ENCODE results near the gene NOPCHAP1. TPM values are rescaled to one million over a fixed set of nuclear protein-coding genes. Genes with fewer than 3 reads are reported as not detected.

NOPCHAP1 gene
- polyA plus RNA-seq, 1 experiment, result 9.5 TPM

GRCh38 chr12:105015543-105015942 lies 29.4 kb downstream of the NOPCHAP1 start:
- TF ChIP-seq CTCF (IDR thresholded peaks at IDR 0.05; ENCODE audit: low read depth, low read length), result no peak
- Histone ChIP-seq H3K9me3 (ENCODE audit: control insufficient read depth, insufficient read depth, low read length) (peaks cover 15% of the 10 kb centered on the region), H3K27ac (ENCODE audit: low read depth, low read length) (no peak overlapping the region), H3K4me3 (ENCODE audit: low read depth, low read length) (no peak overlapping the region), H3K27me3 (ENCODE audit: control insufficient read depth, insufficient read depth, low read length) (no peaks in the 10 kb centered on the region)
- ChIA-PET CTCF (interaction anchor here (1.8 kb wide), 1 partner anchor 634 kb away, joined by 6 read pairs; no protein-coding TSS in a partner anchor), POLR2A (no interaction called here)
- no peak for DNase-seq (ENCODE audit: low read depth, low spot score)

- DNase-seq (ENCODE audit: low read depth, low spot score), result no peak
- Histone ChIP-seq H3K9me3 (ENCODE audit: control insufficient read depth, insufficient read depth, low read length) (peaks cover 8% of the 10 kb centered on the region), H3K4me3 (ENCODE audit: low read depth, low read length) (no peak overlapping the region), H3K27ac (ENCODE audit: low read depth, low read length) (no peak overlapping the region), H3K27me3 (ENCODE audit: control insufficient read depth, insufficient read depth, low read length) (no peaks in the 10 kb centered on the region)
- CTCF ChIA-PET, result no interaction called here
- POLR2A ChIA-PET, result no interaction called here
- no peak for TF ChIP-seq CTCF (IDR thresholded peaks at IDR 0.05; ENCODE audit: low read depth, low read length)
These were observed 31.9 kb downstream of the NOPCHAP1 start for GRCh38 chr12:105018012-105018411.

GRCh38 chr12:105018776-105019175 lies 32.7 kb downstream of the NOPCHAP1 start:
- no peak overlapping the region for H3K4me3 ChIP-seq (ENCODE audit: low read depth, low read length)
- POLR2A ChIA-PET, result no interaction called here

DNA sequence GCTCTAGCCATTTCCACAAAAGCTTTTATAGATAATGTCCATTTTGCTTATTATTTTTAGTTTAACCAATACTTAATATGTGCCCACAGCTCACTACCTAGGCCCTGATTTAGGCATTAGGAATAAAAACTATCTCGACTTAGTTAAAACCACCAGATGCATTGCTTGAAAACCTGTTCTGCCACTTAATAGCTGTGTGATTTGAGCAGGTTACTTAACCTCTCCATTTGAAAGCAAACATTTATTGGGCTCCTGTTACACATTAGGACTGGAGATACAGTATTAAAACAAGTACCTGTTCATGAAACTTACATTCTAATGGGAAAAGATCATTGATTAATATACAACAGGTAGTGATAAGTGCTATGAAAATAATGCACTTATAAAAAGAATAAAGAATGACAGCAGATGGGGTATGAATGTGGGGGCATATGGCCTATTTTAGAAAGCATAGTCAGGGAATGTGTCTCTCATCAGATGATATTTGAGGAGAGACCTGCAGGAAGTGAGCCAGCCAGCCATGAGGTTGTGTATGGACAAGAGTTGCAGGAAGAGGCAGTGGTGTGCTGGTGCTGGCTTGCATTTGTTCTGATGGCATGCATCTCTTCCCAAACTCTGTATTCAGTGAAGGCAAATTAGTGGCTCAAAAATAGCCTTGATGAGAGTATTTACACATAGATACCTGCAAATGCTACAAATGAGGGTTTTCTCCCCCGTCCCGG lies 34.3 kb downstream of the NOPCHAP1 start:
- Histone ChIP-seq H3K27ac (ENCODE audit: low read depth, low read length) (no peak overlapping the region), H3K9me3 (ENCODE audit: control insufficient read depth, insufficient read depth, low read length) (no peaks in the 10 kb centered on the region), H3K4me3 (ENCODE audit: low read depth, low read length) (no peak overlapping the region), H3K27me3 (ENCODE audit: control insufficient read depth, insufficient read depth, low read length) (no peaks in the 10 kb centered on the region)
- POLR2A ChIA-PET, result no interaction called here
- TF ChIP-seq CTCF (IDR thresholded peaks at IDR 0.05; ENCODE audit: low read depth, low read length), result no peak
- CTCF ChIA-PET, result interaction anchor here (0.6 kb wide), 1 partner anchor 13 kb away, joined by 4 read pairs; no protein-coding TSS in a partner anchor
- no peak for DNase-seq (ENCODE audit: low read depth, low spot score)

More at GRCh38 chr12:105018776-105019175, 32.7 kb downstream of the NOPCHAP1 start:
- Histone ChIP-seq H3K27ac (ENCODE audit: low read depth, low read length) (no peak overlapping the region), H3K27me3 (ENCODE audit: control insufficient read depth, insufficient read depth, low read length) (no peaks in the 10 kb centered on the region), H3K9me3 (ENCODE audit: control insufficient read depth, insufficient read depth, low read length) (peaks cover under 1% of the 10 kb centered on the region)
- CTCF ChIA-PET, result interaction anchor here (0.5 kb wide), 1 partner anchor 326 kb away, joined by 3 read pairs; no protein-coding TSS in a partner anchor
- TF ChIP-seq CTCF (IDR thresholded peaks at IDR 0.05; ENCODE audit: low read depth, low read length), result no peak
- DNase-seq (ENCODE audit: low read depth, low spot score), result no peak

- Histone ChIP-seq H3K9me3 (ENCODE audit: control insufficient read depth, insufficient read depth, low read length) (no peaks in the 10 kb centered on the region), H3K27me3 (ENCODE audit: control insufficient read depth, insufficient read depth, low read length) (no peaks in the 10 kb centered on the region), H3K27ac (ENCODE audit: low read depth, low read length) (no peak overlapping the region), H3K4me3 (ENCODE audit: low read depth, low read length) (no peak overlapping the region)
- DNase-seq (ENCODE audit: low read depth, low spot score), result no peak
- POLR2A ChIA-PET, result no interaction called here
- CTCF ChIA-PET, result interaction anchor here (1.5 kb wide), 1 partner anchor 29 kb away, joined by 3 read pairs; no protein-coding TSS in a partner anchor
- no peak for TF ChIP-seq CTCF (IDR thresholded peaks at IDR 0.05; ENCODE audit: low read depth, low read length)
These were observed 38.8 kb downstream of the NOPCHAP1 start for GRCh38 chr12:105024928-105025327.

Measured in AG04450 (cell line).